HG03469 (cell line): ENCODE data around the gene ITGAL.

Source experiments
- ATAC-seq: cut with Tn5 transposase; IDR thresholded peaks from one replicate; pipeline ENCODE4 v1.9.1; 2021; ENCODE audit warnings: mild to moderate bottlenecking, moderate library complexity, moderate number of reproducible peaks; ENCODE audit not compliant: unreplicated experiment

ITGAL gene

DNA sequence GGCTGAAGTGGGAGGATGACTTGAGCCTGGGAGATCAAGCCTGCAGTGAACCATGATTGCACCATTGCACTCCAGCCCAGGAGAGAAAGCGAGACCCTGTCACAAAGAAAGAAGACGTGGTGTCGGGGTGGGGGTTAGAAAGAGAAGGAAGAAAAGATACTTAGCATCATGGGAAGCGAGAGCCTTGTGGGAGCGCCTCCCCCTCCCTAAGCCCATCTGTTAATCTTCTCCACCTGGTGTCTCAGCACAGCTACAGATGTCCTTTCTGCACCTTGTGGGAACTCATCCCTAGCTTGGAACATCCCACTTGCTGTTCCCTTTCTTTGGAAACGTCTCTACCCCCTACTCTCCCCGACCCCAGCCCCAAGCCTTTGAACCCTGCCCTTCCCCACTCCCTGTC lies 93.0 kb downstream of the ITGAL start:
- ATAC-seq, result no peak

DNA sequence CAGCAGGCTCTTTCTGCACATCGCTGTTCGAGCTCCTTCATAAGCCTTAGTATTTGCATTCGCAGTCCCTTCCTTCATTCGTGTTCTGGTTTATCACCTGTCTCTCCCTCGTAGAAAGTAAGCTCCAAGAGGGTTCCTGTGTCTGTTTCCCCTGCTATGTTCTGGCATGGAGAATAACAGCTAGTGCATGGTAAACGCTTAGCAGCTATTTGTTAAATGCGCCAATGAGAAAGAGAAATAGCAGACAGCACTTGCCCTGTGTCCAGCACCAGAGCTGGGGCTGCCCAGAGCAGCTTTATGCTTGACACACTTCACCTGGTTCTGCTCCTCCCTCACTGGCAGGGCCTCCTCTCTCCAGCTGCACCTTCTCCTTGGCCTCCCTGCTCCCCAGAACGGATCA lies 93.4 kb downstream of the ITGAL start:
- ATAC-seq, result no peak

DNA sequence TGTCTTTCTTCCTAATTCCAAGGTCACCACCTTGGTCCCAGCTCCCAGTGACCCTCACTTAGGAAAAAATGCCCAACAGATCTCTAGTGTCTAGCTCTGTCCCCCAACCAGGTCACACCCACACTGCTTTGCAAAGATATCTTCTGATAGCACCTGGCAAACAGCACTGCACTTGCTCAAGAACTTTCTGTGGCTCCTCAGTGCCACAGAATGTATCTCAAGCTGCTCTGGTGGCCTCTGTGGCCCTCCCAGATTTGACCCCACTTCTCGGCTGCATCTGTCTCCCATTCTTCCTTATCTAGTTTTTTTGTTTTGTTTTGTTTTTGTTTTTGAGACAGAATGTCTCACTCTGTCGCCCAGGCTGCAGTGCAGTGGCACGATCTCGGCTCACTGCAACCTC lies 94.0 kb downstream of the ITGAL start:
- ATAC-seq, result no peak

DNA sequence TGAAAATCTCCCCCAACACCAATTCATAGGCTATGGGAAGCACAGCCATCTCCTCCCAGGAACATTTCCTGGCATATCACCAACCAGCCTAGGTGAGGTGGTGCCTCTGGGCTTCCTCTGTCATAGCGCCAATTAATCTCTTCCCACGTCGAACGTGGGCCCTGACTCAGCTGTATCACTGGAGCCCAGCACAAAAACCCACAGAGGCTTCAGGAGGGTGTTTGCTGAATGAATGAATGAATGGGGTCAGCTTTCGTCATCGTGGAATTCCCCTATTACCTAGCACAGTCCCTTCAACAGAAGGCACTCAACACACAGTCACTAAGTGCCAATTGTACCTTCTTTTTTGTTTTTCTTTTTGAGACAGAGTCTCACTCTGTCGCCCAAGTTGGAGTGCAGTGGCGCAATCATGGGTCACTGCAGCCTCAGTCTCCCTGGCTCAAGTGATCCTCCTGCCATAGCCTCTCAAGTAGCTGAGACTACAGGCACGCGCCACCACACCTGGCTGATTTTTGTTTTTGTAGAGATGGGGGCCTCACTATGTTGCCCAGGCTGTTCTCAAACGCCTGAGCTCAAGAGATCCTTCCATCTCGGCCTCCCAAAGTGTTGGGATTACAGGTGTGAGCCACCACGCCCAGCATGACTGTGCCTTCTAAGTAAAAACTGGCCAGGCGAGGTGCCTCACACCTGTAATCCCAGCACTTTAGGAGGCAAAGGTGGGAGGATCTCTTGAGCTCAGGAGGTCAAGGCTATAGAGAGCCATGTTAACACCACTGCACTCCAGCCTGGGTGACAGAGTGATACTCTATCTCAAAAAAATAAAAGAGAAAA lies 94.8 kb downstream of the ITGAL start:
- no peak for ATAC-seq

DNA sequence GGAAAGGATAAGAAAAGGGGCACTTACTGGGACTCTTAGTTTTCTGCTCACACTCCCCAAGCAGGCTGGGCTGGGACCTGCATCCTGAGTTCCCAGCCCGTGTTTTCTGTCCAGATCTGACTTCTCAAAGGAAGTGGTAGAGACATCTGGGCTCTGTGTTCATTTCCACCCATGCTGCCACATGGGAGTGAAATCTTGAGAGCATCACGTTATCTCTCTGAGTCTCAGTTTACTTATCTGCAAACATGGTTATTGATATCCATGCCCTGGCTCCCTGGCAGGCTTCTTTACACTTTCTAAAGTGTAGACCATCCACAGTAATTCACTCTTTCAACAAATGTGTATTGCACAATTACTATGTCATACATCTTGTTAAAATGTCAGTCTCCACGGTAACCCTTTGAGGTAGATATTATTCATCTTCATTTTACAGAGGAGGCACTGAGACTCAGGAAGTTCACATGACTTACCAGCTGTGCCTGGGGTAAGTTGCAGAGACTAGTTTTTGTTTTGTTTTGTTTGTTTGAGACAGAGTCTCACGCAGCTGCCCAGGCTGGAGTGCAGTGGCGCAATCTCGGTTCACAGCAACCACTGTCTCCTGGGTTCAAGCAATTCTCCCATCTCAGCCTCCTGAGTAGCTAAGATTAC lies 95.6 kb downstream of the ITGAL start:
- ATAC-seq, result no peak

DNA sequence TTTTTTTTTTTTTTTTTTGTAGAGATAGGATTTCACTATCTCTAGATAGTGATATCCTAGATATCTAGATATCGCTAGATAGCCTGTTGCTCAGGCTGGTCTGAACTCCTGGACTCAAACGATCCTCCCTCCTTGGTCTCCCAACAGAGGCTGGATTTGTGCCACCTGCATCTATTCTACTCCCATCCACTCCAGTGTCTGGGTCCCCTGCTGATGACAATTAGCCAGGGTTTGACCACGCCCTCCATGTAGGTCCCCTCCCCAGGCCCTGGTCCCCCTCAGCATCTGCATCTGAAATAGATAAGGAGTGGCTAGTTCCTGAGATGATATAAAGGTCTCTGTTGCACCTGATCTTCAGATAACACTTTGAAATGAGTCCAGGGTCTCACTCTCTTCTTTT lies 96.7 kb downstream of the ITGAL start:
- no peak for ATAC-seq

DNA sequence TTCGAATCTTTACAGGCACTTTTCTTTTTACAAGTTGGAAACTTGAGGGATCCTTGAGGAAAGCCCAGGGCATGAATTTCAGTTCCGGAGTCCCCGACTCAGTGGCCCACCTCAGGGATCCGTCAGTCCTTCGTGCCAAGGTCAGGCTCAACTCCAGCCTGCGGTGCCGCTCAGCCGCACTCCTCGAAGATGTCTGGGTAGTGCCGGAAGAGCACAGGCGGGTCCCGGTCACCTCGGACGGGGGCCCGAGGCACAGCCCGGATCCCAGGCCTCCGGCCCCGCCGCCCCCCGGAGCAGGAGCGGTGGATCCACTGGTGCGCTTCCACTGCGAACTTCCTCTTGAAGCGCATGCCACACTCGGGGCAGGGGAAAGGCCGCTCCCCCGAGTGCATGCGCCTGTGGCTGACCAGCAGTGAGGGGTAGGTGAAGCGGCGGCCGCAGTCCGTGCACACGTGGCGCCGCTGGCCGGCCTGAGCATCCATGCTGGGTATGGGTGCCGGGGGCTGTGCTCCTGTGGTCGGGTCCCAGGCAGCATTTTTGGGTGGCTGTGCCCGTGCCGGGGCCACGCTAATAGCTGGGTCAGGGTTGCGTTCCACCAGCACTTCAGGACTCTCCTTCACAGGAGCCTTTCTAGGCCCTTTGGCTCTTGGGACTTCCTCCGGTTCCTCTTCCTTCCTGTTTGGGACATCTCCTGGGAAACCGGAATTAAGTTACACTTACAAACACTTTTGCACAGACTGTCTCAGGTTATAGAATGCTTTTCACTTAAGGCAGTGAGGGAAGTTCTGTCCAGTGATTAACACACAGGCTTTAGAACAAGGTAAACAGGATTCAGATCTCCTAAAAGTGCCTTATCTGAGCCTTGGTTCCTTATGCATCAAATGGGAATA lies 97.4 kb downstream of the ITGAL start:
- ATAC-seq, result no peak

DNA sequence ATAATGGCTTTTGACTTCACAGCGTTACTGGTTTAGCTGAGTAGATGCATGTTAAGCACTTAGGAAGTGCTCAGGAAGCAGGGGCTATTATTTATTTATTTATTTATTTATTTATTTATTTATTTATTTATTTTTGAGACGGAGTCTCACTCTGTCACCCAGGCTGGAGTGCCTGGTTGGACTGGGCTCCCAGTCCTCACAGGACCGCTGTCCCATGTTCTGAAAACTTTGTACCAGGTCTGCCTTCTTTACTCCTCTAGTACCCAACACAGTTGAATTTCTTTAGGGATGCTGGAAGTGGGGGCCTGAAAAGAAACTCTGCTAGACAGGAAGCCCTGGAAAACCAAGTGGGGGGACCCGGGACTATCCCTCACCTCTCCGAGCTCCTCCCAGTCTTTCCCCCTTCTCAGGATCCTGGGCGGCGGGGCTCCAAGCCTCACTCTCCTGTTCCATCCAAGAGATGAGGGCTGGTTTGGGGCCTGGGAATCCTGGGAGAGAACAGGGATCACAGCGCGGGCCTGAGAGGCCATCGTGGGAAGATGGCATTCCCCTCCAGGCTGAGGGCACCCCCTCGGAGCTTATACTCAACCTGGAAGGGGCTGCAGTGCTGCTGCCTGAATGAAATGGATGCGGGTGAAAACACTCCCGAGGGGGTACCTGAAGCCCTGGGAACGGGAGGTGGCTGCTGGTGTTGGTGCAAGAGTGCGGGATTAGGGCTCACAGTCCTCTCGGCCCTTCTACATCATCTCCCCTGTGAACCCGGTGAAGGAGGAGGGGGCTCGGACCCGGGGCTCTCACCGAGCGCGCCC lies 98.3 kb downstream of the ITGAL start:
- ATAC-seq, result no peak

DNA sequence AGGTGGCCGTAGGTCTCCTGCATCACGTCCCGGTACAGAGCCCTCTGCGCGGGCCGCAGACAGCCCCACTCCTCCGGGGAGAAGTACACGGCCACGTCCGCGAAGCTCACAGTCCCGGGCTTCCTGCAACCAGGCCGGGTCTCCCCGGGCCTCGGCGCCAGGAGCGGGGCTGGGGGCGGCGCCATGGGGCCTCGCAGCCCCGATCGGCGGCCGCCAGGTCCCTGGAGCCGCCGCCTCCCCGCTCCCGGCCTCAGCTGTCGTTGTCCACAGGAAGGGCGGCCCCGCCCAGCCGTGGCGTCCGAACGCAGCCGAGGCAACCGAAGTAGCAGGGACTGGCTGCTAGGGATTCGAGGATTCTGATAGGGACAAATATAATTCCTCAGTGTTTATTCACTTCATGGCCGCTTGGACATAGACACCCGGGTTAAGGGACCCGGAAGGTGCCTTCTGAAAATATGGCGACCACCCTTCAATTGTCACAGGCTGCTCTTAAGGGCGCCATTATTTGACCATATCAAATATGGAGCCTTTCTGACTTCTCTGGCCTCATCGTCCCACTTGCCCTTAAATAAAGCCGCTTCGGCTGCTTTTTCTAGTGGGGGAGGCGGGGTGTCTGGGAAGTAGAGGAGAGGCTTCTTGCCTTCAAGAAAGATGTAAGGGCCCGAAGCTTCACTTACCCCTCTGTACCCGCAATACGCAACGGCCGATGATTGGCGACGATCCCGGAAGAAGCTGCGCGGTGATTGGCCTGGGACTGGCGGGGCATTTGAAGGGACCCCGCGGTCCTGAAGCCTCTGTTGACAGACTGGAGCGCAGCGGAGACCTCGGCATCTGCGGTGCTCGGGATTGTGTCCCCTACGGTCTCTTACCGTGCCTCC lies 99.1 kb downstream of the ITGAL start, which contains the start of gene ZNF688:
Gene ZNF688 (minus strand): TSS at position 270 of the 878 bp plus-strand sequence. CDS start 85 bp downstream, at position 185.
- peak; percentile 49 for ATAC-seq
